ENCODE results near the gene BDH1.

- no peak for TF ChIP-seq TOX (CRISPR knock-in tag; IDR thresholded peaks at IDR 0.05; ENCODE audit: borderline replicate concordance)
- no peak for TF ChIP-seq ZNF8 (CRISPR knock-in tag; IDR thresholded peaks at IDR 0.05)
Measured at GRCh38 chr3:197501879-197502620, 53.7 kb downstream of the BDH1 start.
